Measurements from ENCODE around the gene DCC. TPM values are rescaled to one million over a fixed set of nuclear protein-coding genes. Genes with fewer than 3 reads are reported as not detected.

Gene DCC
- total and polyA plus RNA-seq, 2 donors from 2014 or later = 3.9 TPM; not detected in 1

GRCh38 chr18:52370841-52371240 is 30.8 kb downstream of the DCC start:
- FAIRE-seq (no peak), DNase-seq (no peak)
- Histone ChIP-seq H3K27ac (ENCODE audit: low read depth in 2 of 2, low read length in 2 of 2) (no peak overlapping the region), H3K4me3 (ENCODE audit: low read length in 3 of 3) (no peak overlapping the region), H3K36me3 (ENCODE audit: control insufficient read depth in 2 of 3, insufficient read depth in 3 of 3, low read length in 3 of 3) (no peaks in the 10 kb centered on the region), H3K27me3 (ENCODE audit: control insufficient read depth, insufficient read depth, low read length) (no peaks in the 10 kb centered on the region), H3K4me1 (ENCODE audit: control insufficient read depth in 2 of 3, insufficient read depth in 2 of 3, low read depth in 1 of 3, low read length in 3 of 3) (no peaks in the 10 kb centered on the region), H3K9me3 (ENCODE audit: control insufficient read depth in 2 of 3, insufficient read depth in 1 of 3, low read length in 3 of 3) (no peaks in the 10 kb centered on the region), H3K9ac (ENCODE audit: low read length in 3 of 3) (no peak overlapping the region)
- intact Hi-C loops (cut with DNase I) = no loop called here
- TF ChIP-seq CTCF (IDR thresholded peaks at IDR 0.05; ENCODE audit: borderline replicate concordance, extremely low read depth, insufficient read depth) = no peak

GRCh38 chr18:52376104-52376503 is 36.1 kb downstream of the DCC start:
- Histone ChIP-seq H3K27me3 (ENCODE audit: control insufficient read depth, insufficient read depth, low read length) (no peaks in the 10 kb centered on the region), H3K9ac (ENCODE audit: low read length in 3 of 3) (no peak overlapping the region), H3K4me1 (ENCODE audit: control insufficient read depth in 2 of 3, insufficient read depth in 2 of 3, low read depth in 1 of 3, low read length in 3 of 3) (no peaks in the 10 kb centered on the region), H3K4me3 (ENCODE audit: low read length in 3 of 3) (no peak overlapping the region), H3K9me3 (ENCODE audit: control insufficient read depth in 2 of 3, insufficient read depth in 1 of 3, low read length in 3 of 3) (no peaks in the 10 kb centered on the region), H3K27ac (ENCODE audit: low read depth in 2 of 2, low read length in 2 of 2) (no peak overlapping the region), H3K36me3 (ENCODE audit: control insufficient read depth in 2 of 3, insufficient read depth in 3 of 3, low read length in 3 of 3) (no peaks in the 10 kb centered on the region)
- FAIRE-seq (no peak), DNase-seq (no peak)
- no peak for TF ChIP-seq CTCF (IDR thresholded peaks at IDR 0.05; ENCODE audit: borderline replicate concordance, extremely low read depth, insufficient read depth)
- intact Hi-C loops (cut with DNase I) = no loop called here

- Histone ChIP-seq H3K9ac (ENCODE audit: low read length in 3 of 3) (no peak overlapping the region), H3K4me3 (ENCODE audit: low read length in 3 of 3) (no peak overlapping the region), H3K9me3 (ENCODE audit: control insufficient read depth in 2 of 3, insufficient read depth in 1 of 3, low read length in 3 of 3) (no peaks in the 10 kb centered on the region), H3K4me1 (ENCODE audit: control insufficient read depth in 2 of 3, insufficient read depth in 2 of 3, low read depth in 1 of 3, low read length in 3 of 3) (no peaks in the 10 kb centered on the region), H3K36me3 (ENCODE audit: control insufficient read depth in 2 of 3, insufficient read depth in 3 of 3, low read length in 3 of 3) (no peaks in the 10 kb centered on the region), H3K27ac (ENCODE audit: low read depth in 2 of 2, low read length in 2 of 2) (no peak overlapping the region), H3K27me3 (ENCODE audit: control insufficient read depth, insufficient read depth, low read length) (no peaks in the 10 kb centered on the region)
- FAIRE-seq (no peak), DNase-seq (no peak)
- intact Hi-C loops (cut with DNase I) = no loop called here
- TF ChIP-seq CTCF (IDR thresholded peaks at IDR 0.05; ENCODE audit: borderline replicate concordance, extremely low read depth, insufficient read depth) = no peak
Measured at GRCh38 chr18:52377094-52377493, 37.1 kb downstream of the DCC start.

- no peak for FAIRE-seq
- Histone ChIP-seq H3K4me1 (ENCODE audit: control insufficient read depth in 2 of 3, insufficient read depth in 2 of 3, low read depth in 1 of 3, low read length in 3 of 3) (no peaks in the 10 kb centered on the region), H3K27me3 (ENCODE audit: control insufficient read depth, insufficient read depth, low read length) (no peaks in the 10 kb centered on the region), H3K4me3 (ENCODE audit: low read length in 3 of 3) (no peak overlapping the region), H3K36me3 (ENCODE audit: control insufficient read depth in 2 of 3, insufficient read depth in 3 of 3, low read length in 3 of 3) (no peaks in the 10 kb centered on the region), H3K27ac (ENCODE audit: low read depth in 2 of 2, low read length in 2 of 2) (no peak overlapping the region), H3K9me3 (ENCODE audit: control insufficient read depth in 2 of 3, insufficient read depth in 1 of 3, low read length in 3 of 3) (no peaks in the 10 kb centered on the region), H3K9ac (ENCODE audit: low read length in 3 of 3) (no peak overlapping the region)
- TF ChIP-seq CTCF (IDR thresholded peaks at IDR 0.05; ENCODE audit: borderline replicate concordance, extremely low read depth, insufficient read depth) = no peak
- no peak for DNase-seq
- intact Hi-C loops (cut with DNase I) = no loop called here
Measured at GRCh38 chr18:52386306-52386705, 46.3 kb downstream of the DCC start.

Data from kidney (tissue), 14 donors.